GM12878 (cell line): ENCODE data around the gene GLT1D1. TPM values are rescaled to one million over a fixed set of nuclear protein-coding genes. Genes with fewer than 3 reads are reported as not detected.

Experiments used
- CBX5 ChIP-seq: sonication (generic); IDR thresholded peaks from 2 replicates; pipeline ENCODE4 v1.6.1; 2016; ENCODE audit warnings: low read depth, moderate library complexity, mild to moderate bottlenecking, inconsistent platforms
- CEBPZ ChIP-seq: fragments of 150-350 bp; IDR thresholded peaks from 2 replicates; pipeline ENCODE4 v1.6.1; 2016; ENCODE audit warnings: low read depth, low read length
- ELK1 ChIP-seq: IDR thresholded peaks from 2 replicates; pipeline ENCODE4 v1.6.1; 2012; ENCODE audit warnings: low read depth, low read length, improper control_type of control experiment
- EZH2 ChIP-seq: IDR thresholded peaks from 2 replicates; pipeline ENCODE4 v1.6.1; 2012; ENCODE audit warnings: low read depth, mild to moderate bottlenecking, control low read depth, inconsistent platforms, low read length, borderline replicate concordance; ENCODE audit not compliant: control insufficient read depth
- IKZF1 ChIP-seq: fragments of 450-650 bp; conservative IDR thresholded peaks from 2 replicates; pipeline ENCODE4 v1.6.1; 2017; ENCODE audit warnings: antibody characterized with exemption, mild to moderate bottlenecking
- IRF3 ChIP-seq: fragments of 450-650 bp; IDR thresholded peaks from 2 replicates; pipeline ENCODE4 v1.6.1; 2014; ENCODE audit warnings: mild to moderate bottlenecking
- IRF5 ChIP-seq: fragments of 450-650 bp; IDR thresholded peaks from 2 replicates; pipeline ENCODE4 v1.6.1; 2017; ENCODE audit warnings: borderline replicate concordance
- KAT2A ChIP-seq: conservative IDR thresholded peaks from 2 replicates; pipeline ENCODE4 v1.6.1; 2011; ENCODE audit warnings: low read depth, low read length; ENCODE audit not compliant: control insufficient read depth
- MEF2A ChIP-seq: IDR thresholded peaks from 2 replicates; pipeline ENCODE4 v1.6.1; 2011; ENCODE audit warnings: low read depth, mild to moderate bottlenecking, low read length, moderate library complexity; ENCODE audit not compliant: insufficient read depth
- PAX8 ChIP-seq: fragments of 450-650 bp; IDR thresholded peaks from 2 replicates; pipeline ENCODE4 v1.6.1; 2017; ENCODE audit warnings: mild to moderate bottlenecking, moderate library complexity
- POLR2A ChIP-seq: IDR thresholded peaks from 2 replicates; pipeline ENCODE4 v1.6.1; 2011; ENCODE audit warnings: low read depth, mild to moderate bottlenecking, low read length
- SUPT20H ChIP-seq: IDR thresholded peaks from 2 replicates; pipeline ENCODE4 v1.6.1; 2011; ENCODE audit warnings: low read depth, mild to moderate bottlenecking, low read length, moderate library complexity, borderline replicate concordance; ENCODE audit not compliant: control insufficient read depth
- TBL1XR1 ChIP-seq: IDR thresholded peaks from 2 replicates; pipeline ENCODE4 v1.6.1; 2012; ENCODE audit warnings: low read depth, low read length, improper control_type of control experiment
- ZNF622 ChIP-seq: fragments of 450-650 bp; IDR thresholded peaks from 2 replicates; pipeline ENCODE4 v1.6.1; 2017; ENCODE audit warnings: mild to moderate bottlenecking, inconsistent platforms
- ZZZ3 ChIP-seq: IDR thresholded peaks from 2 replicates; pipeline ENCODE4 v1.6.1; 2011; ENCODE audit warnings: low read depth; ENCODE audit not compliant: control insufficient read depth, insufficient read length
- polyA plus RNA-seq, 11 experiments: library from polyadenylated mRNA; depleted of rRNA in 4 of 11; unstranded in 6 of 11; stranded (reverse) in 5 of 11; fragments of >200 nt; fragmentation: Nextera tagmentation in 4 of 11; fragmentation: Illumina TruSeq in 1 of 11; extraction: Ambion mirVana in 4 of 11; extraction: Trizol in 1 of 11; gene quantifications; 1 replicate in 1 of 11; 2 replicates in 10 of 11; pipeline versions ENCODE4 v1.2.1 to v1.2.3, GENCODE V29; 2011 to 2016; ENCODE audit warnings: inconsistent platforms in 2 of 11, missing spikeins in 2 of 11, low read depth in 1 of 11
- total RNA-seq, 4 experiments: library from RNA; depleted of rRNA in 3 of 4; stranded (reverse); fragments of >200 nt in 3 of 4; fragmentation: Illumina TruSeq in 1 of 4; extraction: Trizol in 1 of 4; gene quantifications; 2 replicates each; pipeline versions ENCODE4 v1.2.1 to v1.2.3, GENCODE V29; 2013 to 2021
- TF ChIP-seq, protein P1 (sequence below): IDR thresholded peaks from 2 replicates; pipeline ENCODE4 v1.6.1; 2012; ENCODE audit warnings: low read depth, low read length, improper control_type of control experiment
- TF ChIP-seq, protein P2 (sequence below): IDR thresholded peaks from 2 replicates; pipeline ENCODE4 v1.6.1; 2011; ENCODE audit warnings: mild to moderate bottlenecking, low read depth, low read length, moderate library complexity; ENCODE audit not compliant: insufficient replicate concordance

GLT1D1 gene
- total and polyA plus RNA-seq, 10 of the 15 experiments (the other 5 are each of a cell fraction or from before 2014, with no cell fraction given) = 0.42 to 62.8 (median 3.0) TPM

GRCh38 chr12:128829861-128830504, 23.3 kb upstream of the GLT1D1 start (continued):
- TF ChIP-seq SUPT20H (no peak), IRF5 (no peak), ELK1 (no peak), ZZZ3 (no peak), TBL1XR1 (peak; percentile 35; the same call in 1 of the 2 replicates), POLR2A (no peak), PAX8 (no peak), CBX5 (peak; percentile 82), IRF3 (no peak), MEF2A (0 out of 2 replicates have a peak, but pooled peaks have one; percentile 22), IKZF1 (no peak; the same call in 1 of the 2 replicates), CEBPZ (no peak), ZNF622 (no peak), KAT2A (no peak), EZH2 (no peak)
- TF ChIP-seq, protein P1, sequence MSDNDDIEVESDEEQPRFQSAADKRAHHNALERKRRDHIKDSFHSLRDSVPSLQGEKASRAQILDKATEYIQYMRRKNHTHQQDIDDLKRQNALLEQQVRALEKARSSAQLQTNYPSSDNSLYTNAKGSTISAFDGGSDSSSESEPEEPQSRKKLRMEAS = peak; percentile 77
- TF ChIP-seq, protein P2, sequence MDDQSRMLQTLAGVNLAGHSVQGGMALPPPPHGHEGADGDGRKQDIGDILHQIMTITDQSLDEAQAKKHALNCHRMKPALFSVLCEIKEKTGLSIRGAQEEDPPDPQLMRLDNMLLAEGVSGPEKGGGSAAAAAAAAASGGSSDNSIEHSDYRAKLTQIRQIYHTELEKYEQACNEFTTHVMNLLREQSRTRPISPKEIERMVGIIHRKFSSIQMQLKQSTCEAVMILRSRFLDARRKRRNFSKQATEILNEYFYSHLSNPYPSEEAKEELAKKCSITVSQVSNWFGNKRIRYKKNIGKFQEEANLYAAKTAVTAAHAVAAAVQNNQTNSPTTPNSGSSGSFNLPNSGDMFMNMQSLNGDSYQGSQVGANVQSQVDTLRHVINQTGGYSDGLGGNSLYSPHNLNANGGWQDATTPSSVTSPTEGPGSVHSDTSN = peak; percentile 35
